Measurements from ENCODE around the gene GNG12.

DNA sequence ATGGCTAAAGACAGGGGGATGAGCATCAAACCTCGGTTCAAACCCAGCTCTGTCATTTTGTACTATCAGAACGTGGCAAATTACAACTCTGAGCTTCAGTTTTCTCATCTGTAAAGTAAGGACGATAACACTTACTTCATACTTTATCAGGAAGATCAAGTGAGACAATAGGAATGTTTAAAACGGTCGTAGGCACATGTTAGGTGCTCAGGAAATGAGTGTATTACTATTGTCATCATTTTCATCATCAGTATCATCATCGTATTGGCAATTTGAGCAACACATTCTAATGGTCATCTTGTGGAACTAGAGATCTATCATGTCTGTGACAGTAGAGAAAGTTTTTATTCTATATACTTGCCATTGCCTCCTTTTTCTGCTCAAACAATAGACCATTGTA lies 170.4 kb downstream of the GNG12 start:
- TF ChIP-seq, protein P1, sequence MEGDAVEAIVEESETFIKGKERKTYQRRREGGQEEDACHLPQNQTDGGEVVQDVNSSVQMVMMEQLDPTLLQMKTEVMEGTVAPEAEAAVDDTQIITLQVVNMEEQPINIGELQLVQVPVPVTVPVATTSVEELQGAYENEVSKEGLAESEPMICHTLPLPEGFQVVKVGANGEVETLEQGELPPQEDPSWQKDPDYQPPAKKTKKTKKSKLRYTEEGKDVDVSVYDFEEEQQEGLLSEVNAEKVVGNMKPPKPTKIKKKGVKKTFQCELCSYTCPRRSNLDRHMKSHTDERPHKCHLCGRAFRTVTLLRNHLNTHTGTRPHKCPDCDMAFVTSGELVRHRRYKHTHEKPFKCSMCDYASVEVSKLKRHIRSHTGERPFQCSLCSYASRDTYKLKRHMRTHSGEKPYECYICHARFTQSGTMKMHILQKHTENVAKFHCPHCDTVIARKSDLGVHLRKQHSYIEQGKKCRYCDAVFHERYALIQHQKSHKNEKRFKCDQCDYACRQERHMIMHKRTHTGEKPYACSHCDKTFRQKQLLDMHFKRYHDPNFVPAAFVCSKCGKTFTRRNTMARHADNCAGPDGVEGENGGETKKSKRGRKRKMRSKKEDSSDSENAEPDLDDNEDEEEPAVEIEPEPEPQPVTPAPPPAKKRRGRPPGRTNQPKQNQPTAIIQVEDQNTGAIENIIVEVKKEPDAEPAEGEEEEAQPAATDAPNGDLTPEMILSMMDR (IDR thresholded peaks at IDR 0.05; ENCODE audit: low read depth, low read length) = no peak
- TF ChIP-seq, protein P2, sequence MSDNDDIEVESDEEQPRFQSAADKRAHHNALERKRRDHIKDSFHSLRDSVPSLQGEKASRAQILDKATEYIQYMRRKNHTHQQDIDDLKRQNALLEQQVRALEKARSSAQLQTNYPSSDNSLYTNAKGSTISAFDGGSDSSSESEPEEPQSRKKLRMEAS (IDR thresholded peaks at IDR 0.05; ENCODE audit: low read depth, low read length) = no peak
- TF ChIP-seq POLR2A (IDR thresholded peaks at IDR 0.05; ENCODE audit: extremely low read depth, insufficient read length) = no peak

All from NB4 (cell line).